Mammary epithelial cell (primary cell): ENCODE results near the gene ADAM33.

ENCODE experiments used
- CTCF ChIP-seq, 2 donors: IDR thresholded peaks in 1 of 2; conservative IDR thresholded peaks in 1 of 2; 2 replicates each; pipeline ENCODE4 v1.5.1; 2011 to 2012; ENCODE audit warnings: inconsistent platforms in 2 of 2, low read length in 2 of 2, mild to moderate bottlenecking in 2 of 2, control low read depth in 1 of 2, low read depth in 1 of 2; ENCODE audit not compliant: insufficient read depth in 1 of 2; ENCODE audit errors: extremely low read depth in 1 of 2
- EZH2 ChIP-seq: IDR thresholded peaks from 2 replicates; pipeline ENCODE4 v1.6.1; 2012; ENCODE audit warnings: low read length, inconsistent platforms, borderline replicate concordance

- TF ChIP-seq CTCF (conservative IDR thresholded peaks at IDR 0.05 in 1 of 2, IDR thresholded peaks at IDR 0.05 in 1 of 2; ENCODE audit: extremely low read depth in 1 of 2, insufficient read depth in 1 of 2, low read depth in 1 of 2, low read length in 2 of 2) (no peak), EZH2 (no peak)
These were observed 1.8 kb downstream of the ADAM33 start for GRCh38 chr20:3679749-3680700.
